Caki2 (cell line): ENCODE measurements around the gene LAMA4. TPM values are rescaled to one million over a fixed set of nuclear protein-coding genes. Genes with fewer than 3 reads are reported as not detected.
A peak's percentile ranks its signal among the peaks of the same experiment; 100 is the strongest.
"Not testable (repeated sequence)": the region's sequence is repeated elsewhere in the genome, so short reads cannot be mapped to it uniquely, and the experiment has no call there.

Source experiments
- DNase-seq: peaks from one replicate; pipeline ENCODE4 v3.0.0-alpha.2; 2015; ENCODE audit warnings: low read depth
- in situ Hi-C: cut with HindIII; loops from 2 replicates; pipeline ENCODE4 v1.10.0; 2016; ENCODE audit warnings: low sequenced_read_pairs, low pct_unique_long_range_greater_than_20kb, mixed read lengths
- total RNA-seq: library from RNA; depleted of rRNA; stranded (reverse); fragments of >200 nt; shearing (Covaris generic); gene quantifications from 2 replicates; pipeline ENCODE4 v1.2.3, GENCODE V29; 2014; ENCODE audit warnings: low replicate concordance

The LAMA4 gene
- total RNA-seq, 1 experiment from 2014 or later = 12.4 TPM

DNA sequence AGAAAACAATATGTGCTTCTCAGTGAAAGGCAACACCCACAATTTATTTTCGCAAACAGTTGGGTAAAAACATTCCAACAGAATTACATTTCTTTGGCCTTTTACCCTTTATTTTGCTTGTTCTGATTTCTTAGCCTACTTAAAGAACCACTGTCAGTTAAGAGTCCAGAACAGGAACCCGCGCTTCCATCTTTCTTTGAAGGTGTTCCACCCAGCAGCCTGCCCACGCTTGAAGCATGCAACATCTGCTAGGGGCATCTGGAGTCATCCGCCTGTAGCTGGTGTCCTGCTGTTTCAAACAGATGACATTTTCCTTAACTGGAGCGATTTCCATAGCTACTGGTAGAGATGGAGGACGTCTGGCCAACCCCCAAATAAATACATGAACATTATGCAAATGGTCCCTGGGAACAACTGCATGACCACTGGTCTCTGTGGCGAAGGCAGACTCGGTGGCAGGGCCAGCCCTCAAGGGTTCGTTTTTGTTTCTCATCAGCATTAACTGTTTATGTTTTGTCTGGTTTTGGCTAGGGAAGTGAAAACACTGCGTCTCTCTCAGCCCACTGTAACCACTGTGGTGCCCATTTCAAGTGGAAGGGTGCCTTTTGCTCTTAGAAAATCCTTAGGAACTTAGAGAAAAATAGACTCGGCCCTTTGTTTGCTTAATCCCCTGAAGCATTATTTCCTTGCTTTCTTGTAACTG lies 51.6 kb downstream of the LAMA4 start:
- in situ Hi-C loops = no loop called here

DNA sequence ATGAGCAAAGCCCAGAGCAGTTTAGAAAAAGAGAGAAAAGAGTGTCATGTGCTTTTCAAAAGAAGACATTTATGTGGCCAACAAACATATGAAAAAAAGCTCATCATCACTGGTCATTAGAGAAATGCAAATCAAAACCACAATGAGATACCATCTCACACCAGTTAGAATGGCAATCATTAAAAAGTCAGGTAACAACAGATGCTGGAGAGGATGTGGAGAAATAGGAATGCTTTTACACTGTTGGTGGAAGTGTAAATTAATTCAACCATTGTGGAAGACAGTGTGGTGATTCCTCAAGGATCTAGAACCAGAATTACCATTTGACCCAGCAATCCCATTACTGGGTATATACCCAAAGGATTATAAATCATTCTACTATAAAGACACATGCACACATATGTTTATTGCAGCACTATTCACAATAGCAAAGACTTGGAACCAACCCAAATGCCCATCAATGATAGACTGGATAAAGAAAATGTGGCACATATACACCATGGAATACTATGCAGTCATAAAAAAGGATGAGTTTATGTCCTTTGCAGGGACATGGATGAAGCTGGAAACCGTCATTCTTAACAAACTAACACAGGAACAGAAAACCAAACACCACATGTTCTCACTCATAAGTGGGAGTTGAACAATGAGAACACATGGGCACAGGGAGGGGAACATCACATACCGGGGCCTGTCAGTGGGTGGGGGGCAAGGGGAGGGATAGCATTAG lies 54.0 kb downstream of the LAMA4 start:
- DNase-seq, in situ Hi-C loops: not testable (repeated sequence)

More for the DNA sequence above, 51.6 kb downstream of the LAMA4 start:
- peak; percentile 9 for DNase-seq

- DNase-seq = no peak
- in situ Hi-C loops = no loop called here
Observed at GRCh38 chr6:112199001-112199403, 55.4 kb downstream of the LAMA4 start.

DNA sequence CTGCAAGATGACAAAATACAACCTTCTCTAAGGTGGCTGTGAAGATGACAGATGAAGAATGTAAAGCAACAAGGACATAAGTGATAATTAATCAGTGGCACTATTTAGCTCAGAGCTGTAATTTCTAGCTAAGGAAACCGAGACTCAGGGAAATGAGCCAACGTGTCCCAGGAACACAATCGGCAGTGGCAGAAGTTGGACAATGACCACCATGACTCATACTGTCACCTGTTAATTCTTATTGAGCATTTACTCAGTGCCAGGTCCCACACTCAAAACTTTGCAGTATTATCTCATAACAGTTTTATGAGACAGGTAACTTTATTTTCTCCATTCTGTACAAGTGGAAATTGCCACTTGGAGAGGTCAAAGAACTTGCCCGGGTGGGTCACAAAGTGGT lies 55.8 kb downstream of the LAMA4 start:
- in situ Hi-C loops = no loop called here
- DNase-seq = no peak

- no peak for DNase-seq
- in situ Hi-C loops = no loop called here
Observed at GRCh38 chr6:112197636-112198035, 56.7 kb downstream of the LAMA4 start.

DNA sequence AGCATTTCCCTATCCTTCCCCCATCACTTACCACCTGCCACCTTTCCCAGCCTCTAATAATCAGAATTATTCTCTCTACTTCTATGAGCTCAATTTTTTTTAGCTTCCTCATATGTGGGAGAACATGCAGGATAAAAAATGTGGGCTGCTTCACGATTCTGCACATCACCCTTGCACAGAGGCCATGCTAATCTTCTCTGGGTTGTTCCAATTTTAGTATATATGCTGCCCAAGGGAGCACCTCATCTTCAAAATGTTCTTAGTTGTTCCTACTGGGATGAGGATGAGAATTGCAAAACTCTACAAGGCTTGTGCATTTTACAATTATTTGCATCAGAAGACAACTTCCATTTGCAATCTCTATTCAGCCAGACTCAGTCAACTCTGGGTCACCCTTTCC lies 58.1 kb downstream of the LAMA4 start:
- in situ Hi-C loops = no loop called here
- DNase-seq = no peak

DNA sequence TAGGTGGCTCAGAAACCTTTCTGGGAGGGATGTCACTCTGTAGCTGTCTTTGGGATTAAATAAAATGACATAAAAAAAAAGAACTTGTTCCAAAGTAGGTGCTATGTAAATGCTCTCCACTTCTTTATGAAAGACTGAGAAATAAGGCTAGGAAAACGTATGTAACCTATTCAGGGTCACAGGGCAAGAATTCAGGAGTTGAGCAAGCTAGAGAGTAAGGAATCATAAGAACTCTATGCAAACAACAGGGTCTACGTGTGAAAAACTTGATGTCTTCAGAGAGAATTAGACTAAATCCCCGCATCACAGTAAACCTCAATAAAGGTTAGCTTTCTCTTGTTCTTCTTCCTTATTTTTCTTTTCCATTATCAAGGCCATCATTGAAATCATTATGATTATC lies 59.2 kb downstream of the LAMA4 start:
- in situ Hi-C loops = no loop called here
- no peak for DNase-seq

- in situ Hi-C loops = no loop called here
Observed at GRCh38 chr6:112194511-112194910, 59.9 kb downstream of the LAMA4 start.

GRCh38 chr6:112193535-112194051 lies 60.8 kb downstream of the LAMA4 start:
- in situ Hi-C loops = no loop called here
- DNase-seq = no peak

More at GRCh38 chr6:112194511-112194910, 59.9 kb downstream of the LAMA4 start:
- DNase-seq = no peak

DNA sequence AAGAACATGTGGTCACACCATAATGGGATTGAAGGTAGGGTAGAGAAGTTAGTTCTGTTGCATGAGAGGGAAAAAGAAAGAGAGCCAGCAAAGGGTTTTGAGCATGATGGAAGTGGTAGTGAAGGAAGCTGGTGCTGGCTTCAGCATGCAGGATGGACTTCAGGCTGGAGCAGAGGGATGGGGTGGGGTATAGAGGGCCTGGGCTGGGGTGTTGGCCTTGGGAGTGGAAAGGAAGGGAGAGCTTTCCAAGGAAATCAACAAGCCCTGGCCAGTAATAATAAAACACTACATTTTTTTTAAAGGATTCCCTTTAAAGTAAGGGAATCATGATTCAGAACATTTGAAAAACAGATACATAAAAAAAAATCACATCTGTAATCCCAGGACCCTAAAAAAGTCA lies 61.2 kb downstream of the LAMA4 start:
- DNase-seq = no peak
- in situ Hi-C loops = no loop called here

DNA sequence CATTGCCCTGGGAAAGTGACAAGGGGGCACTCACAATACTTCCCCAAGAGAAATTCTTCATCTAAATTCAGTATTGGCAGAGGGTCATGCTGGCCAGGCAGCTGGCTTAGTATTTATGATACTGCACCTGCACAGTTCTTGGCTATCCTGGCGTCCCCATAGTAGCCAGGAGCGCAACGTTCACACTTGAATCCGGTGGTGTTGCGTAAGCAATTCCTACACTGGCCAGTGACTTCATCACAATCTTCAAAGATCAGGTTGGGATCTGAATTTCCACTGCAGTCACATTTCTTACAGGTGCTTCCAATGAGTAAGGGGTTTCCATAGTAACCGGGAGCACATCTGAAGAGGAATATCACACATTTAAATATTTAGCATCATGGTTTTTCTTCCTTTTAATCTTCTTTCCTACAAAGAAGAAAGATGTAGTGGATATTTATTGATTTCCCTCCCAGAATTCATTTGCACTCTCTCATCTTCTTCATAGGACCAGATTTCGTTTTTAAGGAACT lies 62.8 kb downstream of the LAMA4 start:
- in situ Hi-C loops = no loop called here
- no peak for DNase-seq

GRCh38 chr6:112190164-112190563 lies 64.2 kb downstream of the LAMA4 start:
- in situ Hi-C loops = no loop called here
- no peak for DNase-seq

DNA sequence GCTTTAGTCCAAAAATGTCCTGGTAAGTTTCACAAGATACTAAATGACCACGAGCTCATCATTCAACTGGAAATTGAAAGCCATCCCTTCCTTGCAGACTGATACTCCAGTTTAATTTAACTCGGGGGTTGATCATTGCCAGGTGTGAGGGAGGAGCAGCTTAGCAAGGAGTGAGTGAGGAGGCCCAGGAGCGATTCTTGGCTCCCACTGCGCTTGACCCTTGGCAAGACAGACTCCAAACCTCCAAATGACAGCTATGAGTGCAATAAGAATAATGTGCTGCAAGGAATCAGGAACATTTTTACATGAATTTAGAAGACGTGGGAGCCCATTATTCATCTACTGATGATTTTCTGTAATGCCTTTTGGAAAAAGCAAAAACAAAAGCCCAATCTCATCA lies 64.9 kb downstream of the LAMA4 start:
- in situ Hi-C loops = no loop called here
- peak; percentile 11 for DNase-seq

DNA sequence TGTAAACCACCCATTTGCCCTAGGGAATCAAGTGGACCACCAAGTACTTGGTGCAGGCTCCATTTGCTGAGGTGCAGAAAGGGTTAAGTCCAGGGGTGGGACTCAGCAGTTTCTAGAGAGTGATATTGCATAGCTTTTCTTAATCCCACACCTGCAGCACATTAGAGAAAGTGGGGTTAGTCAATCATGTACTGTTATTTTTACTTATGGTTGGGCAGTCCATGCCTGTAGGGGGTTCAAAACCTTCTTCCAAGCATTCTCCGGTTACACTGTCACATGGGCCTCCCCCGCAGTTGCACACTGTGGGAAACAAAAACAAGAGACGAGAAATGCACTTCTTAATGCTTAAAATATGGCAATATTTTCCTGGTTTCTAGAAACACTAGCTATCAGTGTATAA lies 65.5 kb downstream of the LAMA4 start:
- in situ Hi-C loops = no loop called here
- peak; percentile 19 for DNase-seq

DNA sequence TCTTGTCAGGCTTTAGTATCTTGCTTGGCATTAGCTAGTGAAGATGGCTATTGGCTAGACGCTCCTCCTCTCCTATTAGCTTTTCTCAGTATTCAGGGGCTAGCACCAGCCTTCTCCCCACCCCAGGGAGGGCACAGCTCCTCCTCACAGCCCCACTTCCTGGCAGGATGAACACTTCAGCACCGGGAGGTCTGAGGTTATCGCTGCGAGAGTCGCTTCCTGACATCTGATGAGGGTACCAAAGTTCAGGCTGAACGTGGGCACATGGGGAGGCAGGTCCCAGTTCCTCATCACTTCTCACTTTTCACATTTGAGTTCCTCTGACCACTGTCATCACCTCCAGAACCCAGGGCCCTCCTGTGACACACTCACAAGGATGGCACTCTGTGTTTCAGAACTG lies 66.6 kb downstream of the LAMA4 start:
- in situ Hi-C loops = no loop called here
- no peak for DNase-seq

GRCh38 chr6:112184951-112185350 lies 69.4 kb downstream of the LAMA4 start:
- DNase-seq = peak; percentile 66
- in situ Hi-C loops = no loop called here

DNA sequence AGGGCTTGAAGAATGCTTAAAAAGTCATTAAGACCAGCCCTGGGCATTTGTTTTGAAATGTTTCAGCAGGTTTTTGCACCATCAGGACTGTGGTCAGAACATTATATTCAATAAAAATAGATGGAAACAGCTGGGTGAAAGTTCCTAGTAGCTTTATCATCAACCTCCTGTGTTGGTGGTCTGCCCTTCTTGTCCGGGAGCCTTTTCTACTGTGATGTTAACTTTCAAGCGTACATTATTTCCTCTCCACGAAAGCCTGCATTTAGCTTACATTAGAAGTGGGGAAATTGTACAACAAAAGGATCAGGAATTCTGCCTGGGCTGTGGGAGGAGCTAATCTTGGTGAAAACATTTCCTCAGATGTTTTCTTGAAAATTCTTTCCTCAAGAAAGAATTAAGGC lies 71.1 kb downstream of the LAMA4 start:
- DNase-seq = no peak
- in situ Hi-C loops = no loop called here

GRCh38 chr6:112181130-112181529 lies 73.2 kb downstream of the LAMA4 start:
- no peak for DNase-seq
- in situ Hi-C loops = no loop called here

DNA sequence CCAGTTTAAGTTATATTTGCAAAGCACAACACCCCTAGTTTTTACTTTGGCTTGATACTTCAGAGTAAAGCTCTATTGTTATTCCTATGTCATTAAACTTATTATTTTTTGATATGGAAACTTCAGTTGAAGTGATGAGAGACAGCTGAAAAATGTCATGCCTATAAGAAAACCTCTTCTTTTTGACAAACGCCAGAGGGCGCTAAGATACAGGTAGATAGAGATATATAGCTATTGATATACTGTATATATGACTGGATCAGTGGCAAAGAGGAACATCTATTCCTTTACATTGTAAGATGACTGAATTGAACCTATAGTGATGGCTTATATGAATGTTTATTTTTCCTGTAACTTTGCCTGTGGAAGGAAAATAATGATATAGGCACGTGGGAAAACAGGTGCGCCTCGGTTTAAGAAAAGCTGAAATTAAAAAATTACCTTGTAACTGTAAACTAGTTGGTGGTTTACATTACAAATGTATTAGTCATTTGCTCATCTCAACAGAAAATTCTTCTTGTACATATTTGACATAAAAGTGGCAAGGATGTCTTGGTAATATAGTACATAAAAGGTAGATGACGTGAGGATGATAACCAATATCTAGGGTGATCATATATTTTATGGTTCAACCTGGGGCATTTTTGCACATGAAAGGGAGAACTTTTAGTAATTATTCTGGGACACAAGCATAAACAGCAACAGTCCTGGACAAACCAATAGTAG lies 74.1 kb downstream of the LAMA4 start:
- in situ Hi-C loops = no loop called here

More for the DNA sequence above, 74.1 kb downstream of the LAMA4 start:
- peak; percentile 37 for DNase-seq
